HuH-7 (cell line): ENCODE measurements around the gene CDX2.
A peak's percentile ranks its signal among the peaks of the same experiment; 100 is the strongest.
"Not testable (repeated sequence)": the region's sequence is repeated elsewhere in the genome, so short reads cannot be mapped to it uniquely, and the experiment has no call there.

ENCODE experiments used
- DNase-seq: peaks from one replicate; pipeline ENCODE4 v3.0.0; 2011; ENCODE audit warnings: low spot score

CDX2 gene

GRCh38 chr13:27969082-27969865 is at the start of gene CDX2:
Gene CDX2, minus strand, starts transcription at chr13:27969315. Its CDS starts 309 bp downstream, at chr13:27969006.
- DNase-seq: peak; percentile 84

GRCh38 chr13:28014301-28014700 is 45.2 kb upstream of the CDX2 start:
- no peak for DNase-seq

- DNase-seq: no peak
Measured at GRCh38 chr13:28013482-28013881, 44.4 kb upstream of the CDX2 start.

GRCh38 chr13:28012896-28013295 is 43.8 kb upstream of the CDX2 start:
- DNase-seq: no peak

GRCh38 chr13:28012383-28012782 is 43.3 kb upstream of the CDX2 start:
- DNase-seq: no peak

GRCh38 chr13:28010046-28010445 is 40.9 kb upstream of the CDX2 start:
- DNase-seq: no peak

GRCh38 chr13:28005016-28005415 is 35.9 kb upstream of the CDX2 start:
- not testable (repeated sequence) for DNase-seq

- DNase-seq: no peak
Measured at GRCh38 chr13:28002886-28003698, 34.0 kb upstream of the CDX2 start.

- DNase-seq: no peak
Measured at GRCh38 chr13:28001837-28002473, 32.8 kb upstream of the CDX2 start.

GRCh38 chr13:28001049-28001448 is 31.9 kb upstream of the CDX2 start:
- DNase-seq: no peak

- no peak for DNase-seq
Measured at GRCh38 chr13:28000567-28000966, 31.5 kb upstream of the CDX2 start.

- DNase-seq: no peak
Measured at GRCh38 chr13:27997904-27998522, 28.9 kb upstream of the CDX2 start.

GRCh38 chr13:27991881-27992280 is 22.8 kb upstream of the CDX2 start:
- DNase-seq: no peak

GRCh38 chr13:27988520-27988919 is 19.4 kb upstream of the CDX2 start, which contains the start of gene URAD:
Gene URAD, minus strand, starts transcription at chr13:27988693. Its CDS starts 56 bp downstream, at chr13:27988637.
- DNase-seq: no peak

GRCh38 chr13:27985600-27985999 is 16.5 kb upstream of the CDX2 start:
- DNase-seq: no peak

- no peak for DNase-seq
Measured at GRCh38 chr13:27982361-27982760, 13.2 kb upstream of the CDX2 start.

GRCh38 chr13:27981006-27981708 is 12.0 kb upstream of the CDX2 start:
- no peak for DNase-seq

- no peak for DNase-seq
Measured at GRCh38 chr13:27980280-27980998, 11.3 kb upstream of the CDX2 start.

GRCh38 chr13:27979765-27980279 is 10.7 kb upstream of the CDX2 start:
- no peak for DNase-seq

GRCh38 chr13:27979001-27979643 is 10.0 kb upstream of the CDX2 start:
- no peak for DNase-seq
